Measurements from ENCODE around the gene GOLGA6B.
"Not testable (repeated sequence)": the region's sequence is repeated elsewhere in the genome, so short reads cannot be mapped to it uniquely, and the experiment has no call there.

The GOLGA6B gene, protein sequence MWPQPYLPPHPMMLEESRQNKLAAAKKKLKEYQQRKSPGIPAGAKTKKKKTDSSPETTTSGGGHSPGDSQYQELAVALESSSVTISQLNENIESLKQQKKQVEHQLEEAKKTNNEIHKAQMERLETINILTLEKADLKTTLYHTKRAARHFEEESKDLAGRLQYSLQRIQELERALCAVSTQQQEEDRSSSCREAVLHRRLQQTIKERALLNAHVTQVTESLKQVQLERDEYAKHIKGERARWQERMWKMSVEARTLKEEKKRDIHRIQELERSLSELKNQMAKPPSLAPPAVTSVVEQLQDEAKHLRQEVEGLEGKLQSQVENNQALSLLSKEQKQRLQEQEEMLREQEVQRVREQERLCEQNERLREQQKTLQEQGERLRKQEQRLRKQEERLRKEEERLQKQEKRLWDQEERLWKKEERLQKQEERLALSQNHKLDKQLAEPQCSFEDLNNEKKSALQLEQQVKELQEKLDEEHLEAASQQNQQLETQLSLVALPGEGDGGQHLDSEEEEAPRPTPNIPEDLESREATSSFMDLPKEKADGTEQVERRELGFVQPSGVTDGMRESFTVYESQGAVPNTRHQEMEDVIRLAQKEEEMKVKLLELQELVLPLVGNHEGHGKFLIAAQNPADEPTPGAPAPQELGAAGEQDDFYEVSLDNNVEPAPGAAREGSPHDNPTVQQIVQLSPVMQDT

DNA sequence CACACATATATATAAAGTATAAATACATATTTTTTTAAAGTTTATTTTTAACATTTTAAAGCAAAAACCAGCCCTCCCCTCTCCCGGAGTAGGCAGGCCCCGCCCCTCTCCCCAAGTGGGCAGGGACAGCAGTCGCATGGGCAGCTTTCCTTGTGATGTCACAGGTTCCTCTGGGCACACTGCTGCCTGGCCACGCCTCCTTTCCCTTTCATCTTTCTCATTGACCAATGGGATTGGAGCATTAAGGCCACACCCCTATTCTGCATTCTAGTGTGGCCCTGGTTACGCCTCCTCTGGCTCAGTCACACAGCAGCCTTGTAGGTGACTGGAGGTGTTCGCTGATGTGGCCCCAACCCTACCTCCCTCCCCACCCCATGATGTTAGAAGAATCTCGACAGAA, at the start of gene GOLGA6B:
TSS of gene GOLGA6B (plus strand) at position 301 of the 400 bp plus-strand sequence. CDS start at position 342, 41 bp downstream.
- not testable (repeated sequence) for H3K27ac Mint-ChIP-seq; ATAC-seq (replicated peaks); H3K9me3 Mint-ChIP-seq; H3K4me1 Mint-ChIP-seq; DNase-seq; H3K36me3 Mint-ChIP-seq; H3K4me3 Mint-ChIP-seq; H3K27me3 Mint-ChIP-seq

DNA sequence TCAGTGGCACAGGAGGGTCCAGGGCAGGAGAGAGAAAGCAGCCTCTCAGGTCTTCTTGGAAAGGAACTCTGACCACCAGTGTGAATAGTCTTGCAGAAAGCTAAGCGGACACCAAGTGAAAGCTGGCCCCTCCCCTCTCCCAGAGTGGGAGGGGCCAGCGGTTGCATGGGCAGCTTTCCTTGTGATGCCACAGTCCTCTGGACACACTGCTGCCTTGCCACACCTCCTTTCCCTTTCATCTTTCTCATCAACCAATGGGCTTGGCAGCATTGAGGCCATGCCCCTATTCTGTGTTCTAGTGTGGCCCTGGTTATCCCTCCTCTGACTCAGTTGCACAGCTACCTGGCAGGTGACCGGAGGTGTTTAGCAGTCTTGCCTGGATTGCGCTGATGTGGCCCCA, 49.7 kb upstream of the GOLGA6B start:
- no peak for ATAC-seq (replicated peaks)

GRCh38 chr15:72608084-72608483, 46.4 kb upstream of the GOLGA6B start:
- Mint-ChIP-seq H3K27me3 (peaks cover 0 to 11% of the 10 kb centered on the region in 2 donors), H3K36me3 (peaks cover 20 to 34% of the 10 kb centered on the region in 2 donors)
- not testable (repeated sequence) for H3K9me3 Mint-ChIP-seq; H3K4me1 Mint-ChIP-seq; H3K4me3 Mint-ChIP-seq; H3K27ac Mint-ChIP-seq; DNase-seq; ATAC-seq (replicated peaks)

More for the DNA sequence above, 49.7 kb upstream of the GOLGA6B start:
- H3K9me3 Mint-ChIP-seq, result no peaks in the 10 kb centered on the region
- DNase-seq, result no peak
- no peak overlapping the region for H3K27ac Mint-ChIP-seq
- H3K4me1 Mint-ChIP-seq, result no peaks in the 10 kb centered on the region
- peaks cover 20 to 31% of the 10 kb centered on the region in 2 donors for H3K36me3 Mint-ChIP-seq
- H3K27me3 Mint-ChIP-seq, result peaks cover 0 to 11% of the 10 kb centered on the region in 2 donors
- H3K4me3 Mint-ChIP-seq, result no peak overlapping the region

- peaks cover 18 to 26% of the 10 kb centered on the region in 2 donors for H3K36me3 Mint-ChIP-seq
- no peak overlapping the region for H3K27ac Mint-ChIP-seq
- H3K9me3 Mint-ChIP-seq, result no peaks in the 10 kb centered on the region
- H3K4me1 Mint-ChIP-seq, result no peaks in the 10 kb centered on the region
- H3K4me3 Mint-ChIP-seq, result no peak overlapping the region
- ATAC-seq (replicated peaks) (no peak), DNase-seq (no peak)
- H3K27me3 Mint-ChIP-seq, result peaks cover 0 to 4% of the 10 kb centered on the region in 2 donors
Observed at GRCh38 chr15:72609862-72610261, 44.6 kb upstream of the GOLGA6B start.

GRCh38 chr15:72612324-72612723, 42.2 kb upstream of the GOLGA6B start:
- H3K4me1 Mint-ChIP-seq; DNase-seq; H3K27me3 Mint-ChIP-seq; H3K4me3 Mint-ChIP-seq; H3K9me3 Mint-ChIP-seq; ATAC-seq (replicated peaks); H3K27ac Mint-ChIP-seq: not testable (repeated sequence)
- H3K36me3 Mint-ChIP-seq, result peaks cover 14 to 16% of the 10 kb centered on the region in 2 donors

- H3K4me3 Mint-ChIP-seq, result no peak overlapping the region
- H3K36me3 Mint-ChIP-seq, result peaks cover 0 to 3% of the 10 kb centered on the region in 2 donors
- no peak for ATAC-seq (replicated peaks)
- H3K4me1 Mint-ChIP-seq, result no peaks in the 10 kb centered on the region
- no peak overlapping the region for H3K27ac Mint-ChIP-seq
- H3K9me3 Mint-ChIP-seq, result no peaks in the 10 kb centered on the region
- H3K27me3 Mint-ChIP-seq, result no peaks in the 10 kb centered on the region
- DNase-seq, result no peak
Observed at GRCh38 chr15:72614810-72615532, 39.5 kb upstream of the GOLGA6B start.

DNA sequence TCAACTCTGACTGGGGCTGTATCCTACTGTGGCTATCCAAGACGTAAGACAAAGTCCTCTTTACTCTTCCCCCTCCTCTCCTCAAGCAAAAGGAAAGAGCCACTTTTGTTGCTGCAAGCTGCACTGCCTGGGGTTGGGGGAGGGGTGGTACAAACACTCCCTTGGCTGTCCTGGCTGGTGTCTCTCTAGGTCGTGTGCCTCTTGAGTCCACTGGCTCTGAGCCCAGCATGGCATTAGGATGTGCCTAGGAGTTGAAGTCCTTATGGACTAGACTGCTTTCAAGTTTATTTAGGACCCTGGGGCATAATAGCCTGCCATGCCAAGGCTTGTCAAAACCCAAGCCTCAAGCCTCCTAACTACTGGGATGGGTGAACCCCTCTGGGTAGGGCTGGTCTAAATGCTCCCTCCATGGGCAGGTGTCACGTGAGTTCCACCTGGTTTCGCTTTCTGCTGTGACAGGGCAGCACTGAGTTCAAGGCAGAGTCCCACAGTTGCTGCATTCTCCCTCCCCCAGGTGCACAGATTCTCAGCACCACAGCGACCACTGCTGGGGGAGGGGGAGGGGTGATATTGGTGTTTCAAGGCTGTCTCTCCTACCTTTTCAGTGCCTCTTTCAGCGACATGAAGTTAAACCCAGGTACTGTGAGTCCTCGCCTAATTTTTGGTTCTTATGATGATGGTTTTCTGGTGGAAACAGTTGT, 38.8 kb upstream of the GOLGA6B start:
- DNase-seq; ATAC-seq (replicated peaks); H3K27me3 Mint-ChIP-seq; H3K4me1 Mint-ChIP-seq; H3K36me3 Mint-ChIP-seq; H3K27ac Mint-ChIP-seq; H3K9me3 Mint-ChIP-seq; H3K4me3 Mint-ChIP-seq: not testable (repeated sequence)

GRCh38 chr15:72616491-72617210, 37.8 kb upstream of the GOLGA6B start:
- DNase-seq (no peak), ATAC-seq (replicated peaks) (no peak)
- H3K36me3 Mint-ChIP-seq, result peaks cover 0 to 3% of the 10 kb centered on the region in 2 donors
- no peaks in the 10 kb centered on the region for H3K27me3 Mint-ChIP-seq
- no peak overlapping the region for H3K4me3 Mint-ChIP-seq
- no peaks in the 10 kb centered on the region for H3K9me3 Mint-ChIP-seq
- no peak overlapping the region for H3K27ac Mint-ChIP-seq
- H3K4me1 Mint-ChIP-seq, result no peaks in the 10 kb centered on the region

DNA sequence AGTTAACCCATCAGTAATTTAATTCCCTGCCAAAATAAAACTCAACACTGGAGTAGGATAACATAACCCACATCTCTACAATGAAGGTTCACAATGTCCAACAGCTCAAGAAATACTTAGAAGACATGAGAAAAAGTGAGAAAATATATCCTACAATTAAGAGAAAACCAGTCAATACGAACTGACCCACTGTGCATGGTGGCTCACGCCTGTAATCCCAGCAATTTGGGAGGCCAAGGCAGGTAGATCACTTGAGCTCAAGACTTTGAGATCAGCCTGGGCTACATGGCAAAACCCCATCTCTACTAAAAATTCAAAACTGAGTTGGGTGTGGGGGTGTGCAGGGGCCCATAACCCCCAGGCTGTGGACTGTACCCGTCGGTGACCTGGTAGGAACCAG, 30.6 kb upstream of the GOLGA6B start:
- H3K4me1 Mint-ChIP-seq; H3K27me3 Mint-ChIP-seq; H3K36me3 Mint-ChIP-seq; H3K4me3 Mint-ChIP-seq; DNase-seq; H3K27ac Mint-ChIP-seq; ATAC-seq (replicated peaks); H3K9me3 Mint-ChIP-seq: not testable (repeated sequence)

- H3K4me3 Mint-ChIP-seq; H3K27ac Mint-ChIP-seq; H3K27me3 Mint-ChIP-seq; H3K36me3 Mint-ChIP-seq; DNase-seq; H3K4me1 Mint-ChIP-seq; ATAC-seq (replicated peaks); H3K9me3 Mint-ChIP-seq: not testable (repeated sequence)
Observed at GRCh38 chr15:72626153-72626552, 28.3 kb upstream of the GOLGA6B start.

GRCh38 chr15:72628249-72629067, 26.0 kb upstream of the GOLGA6B start:
- H3K4me3 Mint-ChIP-seq; H3K4me1 Mint-ChIP-seq; H3K27me3 Mint-ChIP-seq; H3K27ac Mint-ChIP-seq; ATAC-seq (replicated peaks); DNase-seq; H3K36me3 Mint-ChIP-seq; H3K9me3 Mint-ChIP-seq: not testable (repeated sequence)

DNA sequence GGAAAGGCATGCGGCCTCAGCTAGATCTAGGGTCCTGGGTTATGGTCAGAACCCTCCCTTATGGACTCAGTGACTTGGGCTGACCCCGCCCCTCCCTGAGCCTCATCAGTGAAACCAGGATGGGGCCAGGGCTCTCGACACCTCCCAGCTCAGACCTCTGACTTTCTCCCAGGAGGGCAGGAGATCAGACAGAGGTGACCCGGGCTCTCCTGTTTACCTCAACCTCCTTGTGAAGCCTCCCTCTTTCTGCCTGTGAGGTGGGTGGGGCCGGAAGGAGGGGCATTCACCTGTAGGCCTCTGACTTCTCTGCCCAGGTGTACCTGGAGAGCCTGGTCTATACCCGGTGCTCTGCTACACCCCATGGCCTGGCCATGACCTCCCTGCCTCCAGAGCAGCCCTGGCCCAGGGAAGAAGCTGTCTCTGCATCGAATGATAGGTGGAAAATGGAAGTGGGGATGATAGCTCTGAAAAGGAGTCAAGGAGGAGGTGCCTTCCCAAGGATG, 25.4 kb upstream of the GOLGA6B start:
- not testable (repeated sequence) for H3K27ac Mint-ChIP-seq, H3K4me1 Mint-ChIP-seq

More for the DNA sequence above, 25.4 kb upstream of the GOLGA6B start:
- DNase-seq; H3K36me3 Mint-ChIP-seq; H3K9me3 Mint-ChIP-seq; H3K27me3 Mint-ChIP-seq; ATAC-seq (replicated peaks); H3K4me3 Mint-ChIP-seq: not testable (repeated sequence)

All from stimulated activated naive B cell treated with anti-CD40 and anti-IgM and Interleukin-4, amounts not matched to agents 10 μg/mL and 1 μg/mL and 100 μg/mL, for 72 hours (primary cell).